Suprapubic skin (tissue), 4 donors: ENCODE data around the gene PRRT3.

ENCODE experiments used
- EP300 ChIP-seq: sonication (generic); formaldehyde crosslinking; IDR thresholded peaks from one replicate; pipeline ENCODE4 v1.6.1; 2017; ENCODE audit warnings: antibody characterized with exemption
- POLR2A ChIP-seq, 2 donors: fragments of 450-650 bp; IDR thresholded peaks; one replicate each; pipeline ENCODE4 v1.6.1; 2017; ENCODE audit warnings: antibody characterized with exemption in 2 of 2, mild to moderate bottlenecking in 2 of 2, moderate library complexity in 2 of 2
- POLR2AphosphoS5 ChIP-seq, 3 donors: sonication (generic); formaldehyde crosslinking; IDR thresholded peaks; one replicate each; pipeline ENCODE4 v1.6.1; 2017; ENCODE audit warnings: antibody characterized with exemption in 3 of 3
- TF ChIP-seq, protein P1 (sequence below), 2 donors: fragments of 200-600 bp in 1 of 2; fragments of 450-650 bp in 1 of 2; sonication (generic) in 1 of 2; IDR thresholded peaks; one replicate each; pipeline ENCODE4 v1.5.1; 2016 to 2019; ENCODE audit warnings: antibody characterized with exemption in 2 of 2, mild to moderate bottlenecking in 1 of 2, moderate library complexity in 1 of 2

GRCh38 chr3:9955611-9956352 lies 3.6 kb upstream of the PRRT3 start:
- TF ChIP-seq POLR2AphosphoS5 (IDR thresholded peaks at IDR 0.05) (no peak), EP300 (no peak), POLR2A (IDR thresholded peaks at IDR 0.05) (no peak)
- TF ChIP-seq, protein P1, sequence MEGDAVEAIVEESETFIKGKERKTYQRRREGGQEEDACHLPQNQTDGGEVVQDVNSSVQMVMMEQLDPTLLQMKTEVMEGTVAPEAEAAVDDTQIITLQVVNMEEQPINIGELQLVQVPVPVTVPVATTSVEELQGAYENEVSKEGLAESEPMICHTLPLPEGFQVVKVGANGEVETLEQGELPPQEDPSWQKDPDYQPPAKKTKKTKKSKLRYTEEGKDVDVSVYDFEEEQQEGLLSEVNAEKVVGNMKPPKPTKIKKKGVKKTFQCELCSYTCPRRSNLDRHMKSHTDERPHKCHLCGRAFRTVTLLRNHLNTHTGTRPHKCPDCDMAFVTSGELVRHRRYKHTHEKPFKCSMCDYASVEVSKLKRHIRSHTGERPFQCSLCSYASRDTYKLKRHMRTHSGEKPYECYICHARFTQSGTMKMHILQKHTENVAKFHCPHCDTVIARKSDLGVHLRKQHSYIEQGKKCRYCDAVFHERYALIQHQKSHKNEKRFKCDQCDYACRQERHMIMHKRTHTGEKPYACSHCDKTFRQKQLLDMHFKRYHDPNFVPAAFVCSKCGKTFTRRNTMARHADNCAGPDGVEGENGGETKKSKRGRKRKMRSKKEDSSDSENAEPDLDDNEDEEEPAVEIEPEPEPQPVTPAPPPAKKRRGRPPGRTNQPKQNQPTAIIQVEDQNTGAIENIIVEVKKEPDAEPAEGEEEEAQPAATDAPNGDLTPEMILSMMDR (IDR thresholded peaks at IDR 0.05): no peak
